T-helper 1 cell treated with Interleukin-12 subunit alpha and Interleukin-12 subunit beta and Interleukin-4 antibody, amounts not matched to agents 30 μg/mL and 1 μg/mL, for 36 hours (primary cell): ENCODE results near the gene RFPL2.
"Not testable (repeated sequence)": the region's sequence is repeated elsewhere in the genome, so short reads cannot be mapped to it uniquely, and the experiment has no call there.

ENCODE experiments used
- H3K27ac Mint-ChIP-seq: one replicate; pipeline ENCODE4 v1.8.0; 2021; ENCODE audit warnings: mild to moderate bottlenecking, mixed read lengths
- H3K27me3 Mint-ChIP-seq: one replicate; pipeline ENCODE4 v1.8.0; 2021; ENCODE audit warnings: low read depth, mixed read lengths
- H3K36me3 Mint-ChIP-seq: one replicate; pipeline ENCODE4 v1.8.0; 2021; ENCODE audit warnings: low read depth, mixed read lengths
- H3K4me1 Mint-ChIP-seq: one replicate; pipeline ENCODE4 v1.8.0; 2021; ENCODE audit warnings: low read depth, mixed read lengths
- H3K4me3 Mint-ChIP-seq: one replicate; pipeline ENCODE4 v1.8.0; 2021; ENCODE audit warnings: mild to moderate bottlenecking, moderate library complexity, mixed read lengths
- H3K9me3 Mint-ChIP-seq: one replicate; pipeline ENCODE4 v1.8.0; 2021; ENCODE audit warnings: mixed read lengths

The RFPL2 gene

DNA sequence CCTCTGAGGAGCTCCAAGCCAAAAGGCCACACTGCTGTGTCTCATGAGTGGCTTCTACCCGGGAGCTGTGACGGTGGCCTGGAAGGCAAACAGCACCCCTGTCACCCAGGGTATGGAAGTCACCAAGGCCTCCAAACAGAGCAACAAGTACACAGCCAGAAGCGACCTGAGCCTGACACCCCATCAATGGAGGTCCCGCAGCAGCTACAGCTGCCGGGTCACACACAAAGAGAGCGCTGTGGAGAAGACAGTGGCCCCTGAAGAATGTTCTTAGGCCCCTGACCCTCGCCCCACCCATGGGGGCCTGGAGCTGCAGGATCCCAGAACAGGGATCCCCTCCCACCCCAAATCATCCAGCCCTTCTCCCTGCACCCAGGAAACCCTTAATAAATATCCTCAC is 4.9 kb downstream of the RFPL2 start:
- Mint-ChIP-seq H3K4me1 (peaks cover 21% of the 10 kb centered on the region), H3K4me3 (no peak overlapping the region), H3K27ac (no peak overlapping the region), H3K36me3 (peaks cover 1% of the 10 kb centered on the region), H3K9me3 (no peaks in the 10 kb centered on the region), H3K27me3 (peaks cover 46% of the 10 kb centered on the region)

DNA sequence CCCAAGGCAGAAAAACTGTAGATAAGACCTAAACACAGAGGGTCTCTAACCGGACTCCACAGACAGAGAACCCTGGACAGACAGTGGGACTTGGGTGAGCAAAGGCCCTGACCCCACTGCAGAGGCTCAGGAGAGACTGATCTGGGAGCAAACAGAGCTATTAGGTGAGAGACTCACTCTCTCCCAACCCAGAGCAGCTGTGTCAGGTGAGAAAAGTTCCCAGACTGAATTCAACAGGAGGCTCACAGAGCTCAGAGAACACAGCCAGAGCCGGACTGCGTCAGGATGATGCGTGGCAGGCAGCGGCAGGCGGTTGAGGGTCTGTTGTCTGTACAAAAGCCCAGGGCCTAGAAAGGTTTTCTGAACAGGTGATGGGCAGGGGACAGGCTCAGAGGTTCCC is 5.5 kb downstream of the RFPL2 start:
- H3K27ac Mint-ChIP-seq: no peak overlapping the region
- H3K4me1 Mint-ChIP-seq: peaks cover 18% of the 10 kb centered on the region

DNA sequence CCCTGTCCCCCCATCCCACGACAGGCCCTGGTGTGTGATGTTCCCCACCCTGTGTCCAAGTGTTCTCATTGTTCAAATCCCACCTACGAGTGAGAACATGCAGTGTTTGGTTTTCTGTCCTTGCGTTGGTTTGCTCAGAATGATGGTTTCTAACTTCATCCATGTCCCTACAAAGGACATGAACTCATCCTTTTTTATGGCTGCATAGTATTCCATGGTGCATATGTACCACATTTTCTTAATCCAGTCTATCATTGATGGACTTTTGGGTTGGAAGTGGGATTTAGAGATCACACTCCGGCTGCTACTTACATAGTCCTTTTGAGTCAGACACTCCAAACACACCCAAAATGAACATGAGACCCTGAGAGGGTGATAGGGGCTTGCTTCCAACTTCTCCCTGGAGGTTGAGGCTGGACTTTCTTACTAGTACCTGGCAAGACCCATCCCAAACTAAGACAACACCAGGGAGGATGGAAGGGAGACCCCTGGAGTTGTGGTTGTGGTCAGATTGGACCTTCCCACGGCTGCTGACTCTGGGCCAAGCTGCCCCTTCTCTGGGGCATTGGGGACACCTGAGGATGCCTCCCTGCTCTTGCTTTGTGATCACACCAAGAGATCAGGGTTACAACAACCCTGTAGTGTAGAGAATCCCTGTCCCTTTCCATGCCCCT is 7.2 kb downstream of the RFPL2 start:
- not testable (repeated sequence) for H3K9me3 Mint-ChIP-seq, H3K36me3 Mint-ChIP-seq, H3K27ac Mint-ChIP-seq, H3K4me3 Mint-ChIP-seq
- peaks cover 13% of the 10 kb centered on the region for H3K4me1 Mint-ChIP-seq
- peaks cover 33% of the 10 kb centered on the region for H3K27me3 Mint-ChIP-seq

More for the DNA sequence above, 5.5 kb downstream of the RFPL2 start:
- H3K4me3 Mint-ChIP-seq: no peak overlapping the region
- no peaks in the 10 kb centered on the region for H3K9me3 Mint-ChIP-seq
- H3K27me3 Mint-ChIP-seq: peaks cover 44% of the 10 kb centered on the region
- H3K36me3 Mint-ChIP-seq: peaks cover 1% of the 10 kb centered on the region

- H3K36me3 Mint-ChIP-seq, H3K9me3 Mint-ChIP-seq, H3K27ac Mint-ChIP-seq, H3K4me1 Mint-ChIP-seq, H3K4me3 Mint-ChIP-seq: not testable (repeated sequence)
- peaks cover 28% of the 10 kb centered on the region for H3K27me3 Mint-ChIP-seq
Measured at GRCh38 chr22:32195900-32196299, 9.0 kb downstream of the RFPL2 start.

DNA sequence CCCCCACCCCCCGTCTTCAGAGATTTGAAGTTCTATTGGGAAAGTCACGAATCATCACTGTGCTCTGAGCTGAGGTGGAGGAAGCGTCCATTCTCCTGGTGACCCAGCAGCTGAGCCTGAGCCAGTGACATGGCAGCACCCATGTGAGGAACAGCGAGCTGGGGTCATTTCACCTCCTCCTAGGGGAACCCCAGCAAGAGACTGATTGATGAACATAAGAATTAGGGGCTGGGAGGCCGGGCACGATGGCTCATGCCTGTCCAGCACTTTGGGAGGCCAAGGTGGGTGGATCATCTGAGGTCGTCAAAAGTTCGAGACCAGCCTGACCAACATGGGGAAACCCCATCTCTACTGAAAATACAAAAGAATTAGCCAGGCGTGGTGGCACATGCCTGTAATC is 11.5 kb downstream of the RFPL2 start:
- not testable (repeated sequence) for H3K4me1 Mint-ChIP-seq, H3K4me3 Mint-ChIP-seq, H3K9me3 Mint-ChIP-seq, H3K27ac Mint-ChIP-seq, H3K36me3 Mint-ChIP-seq
- peaks cover 27% of the 10 kb centered on the region for H3K27me3 Mint-ChIP-seq

DNA sequence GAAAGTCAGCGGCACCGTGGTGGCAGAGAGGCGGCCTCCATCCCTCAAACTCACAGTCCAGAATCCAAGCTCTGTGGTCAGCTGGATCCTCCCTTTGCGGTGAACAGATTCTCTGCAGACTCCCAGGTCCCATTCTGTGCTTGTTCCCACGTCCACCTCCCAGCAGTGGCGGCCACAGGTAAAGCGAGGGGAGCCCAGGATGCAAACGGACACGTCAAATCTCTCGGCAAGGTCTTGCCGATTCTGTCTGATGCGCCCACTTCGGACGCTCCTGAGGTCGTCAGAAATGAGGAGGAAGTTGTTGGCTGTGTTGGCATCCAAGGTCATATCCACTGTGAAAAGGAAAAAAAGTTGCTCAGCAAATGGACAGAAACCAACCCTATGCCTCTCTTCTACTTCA is 13.9 kb downstream of the RFPL2 start:
- H3K27ac Mint-ChIP-seq, H3K9me3 Mint-ChIP-seq, H3K4me3 Mint-ChIP-seq, H3K4me1 Mint-ChIP-seq, H3K36me3 Mint-ChIP-seq: not testable (repeated sequence)
- peaks cover 26% of the 10 kb centered on the region for H3K27me3 Mint-ChIP-seq

- Mint-ChIP-seq H3K27ac (no peak overlapping the region), H3K4me1 (no peaks in the 10 kb centered on the region), H3K9me3 (no peaks in the 10 kb centered on the region), H3K27me3 (peaks cover 14% of the 10 kb centered on the region), H3K36me3 (no peaks in the 10 kb centered on the region), H3K4me3 (no peak overlapping the region)
Measured at GRCh38 chr22:32185821-32186220, 19.1 kb downstream of the RFPL2 start.

GRCh38 chr22:32183625-32184024 is 21.2 kb downstream of the RFPL2 start:
- H3K27ac Mint-ChIP-seq: no peak overlapping the region
- H3K4me3 Mint-ChIP-seq: no peak overlapping the region
- no peaks in the 10 kb centered on the region for H3K9me3 Mint-ChIP-seq
- no peaks in the 10 kb centered on the region for H3K4me1 Mint-ChIP-seq
- no peaks in the 10 kb centered on the region for H3K36me3 Mint-ChIP-seq
- H3K27me3 Mint-ChIP-seq: peaks cover 18% of the 10 kb centered on the region

GRCh38 chr22:32181043-32181442 is 23.8 kb downstream of the RFPL2 start:
- H3K27me3 Mint-ChIP-seq: peaks cover 24% of the 10 kb centered on the region
- no peak overlapping the region for H3K4me3 Mint-ChIP-seq
- H3K4me1 Mint-ChIP-seq: no peaks in the 10 kb centered on the region
- no peaks in the 10 kb centered on the region for H3K9me3 Mint-ChIP-seq
- no peaks in the 10 kb centered on the region for H3K36me3 Mint-ChIP-seq
- H3K27ac Mint-ChIP-seq: no peak overlapping the region

DNA sequence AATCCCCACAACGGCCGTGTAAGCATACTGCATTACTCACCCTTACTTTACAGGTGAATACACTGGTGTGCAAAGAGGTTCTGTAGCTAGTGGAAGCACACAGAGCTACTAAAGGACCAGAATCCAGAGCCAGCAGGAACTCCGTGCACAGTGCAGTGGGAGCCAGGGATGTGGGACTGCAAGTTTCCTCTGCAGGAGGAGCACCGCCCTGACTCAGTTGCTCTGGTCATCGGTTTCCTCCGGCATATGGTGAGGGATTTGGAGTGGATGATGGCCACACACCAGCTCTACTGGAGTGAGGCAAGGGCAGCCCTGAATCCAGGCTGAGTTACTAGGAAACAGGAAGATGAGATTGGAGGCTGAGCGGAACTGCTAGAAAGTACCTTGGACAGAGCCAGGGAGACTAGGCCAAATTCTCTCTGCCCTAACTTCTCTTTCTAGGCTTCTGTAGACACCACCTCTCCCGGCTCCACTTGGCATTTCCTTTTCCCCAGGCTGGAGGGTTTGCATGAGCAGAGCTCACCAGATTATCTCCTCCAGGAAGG is 27.6 kb downstream of the RFPL2 start:
- no peaks in the 10 kb centered on the region for H3K4me1 Mint-ChIP-seq
- no peaks in the 10 kb centered on the region for H3K36me3 Mint-ChIP-seq
- H3K4me3 Mint-ChIP-seq: no peak overlapping the region
- no peak overlapping the region for H3K27ac Mint-ChIP-seq
- no peaks in the 10 kb centered on the region for H3K9me3 Mint-ChIP-seq
- peaks cover 42% of the 10 kb centered on the region for H3K27me3 Mint-ChIP-seq

- H3K36me3 Mint-ChIP-seq: no peaks in the 10 kb centered on the region
- H3K4me3 Mint-ChIP-seq: no peak overlapping the region
- no peak overlapping the region for H3K27ac Mint-ChIP-seq
- peaks cover 42% of the 10 kb centered on the region for H3K27me3 Mint-ChIP-seq
- H3K9me3 Mint-ChIP-seq: no peaks in the 10 kb centered on the region
- no peaks in the 10 kb centered on the region for H3K4me1 Mint-ChIP-seq
Measured at GRCh38 chr22:32175683-32176644, 28.9 kb downstream of the RFPL2 start.

DNA sequence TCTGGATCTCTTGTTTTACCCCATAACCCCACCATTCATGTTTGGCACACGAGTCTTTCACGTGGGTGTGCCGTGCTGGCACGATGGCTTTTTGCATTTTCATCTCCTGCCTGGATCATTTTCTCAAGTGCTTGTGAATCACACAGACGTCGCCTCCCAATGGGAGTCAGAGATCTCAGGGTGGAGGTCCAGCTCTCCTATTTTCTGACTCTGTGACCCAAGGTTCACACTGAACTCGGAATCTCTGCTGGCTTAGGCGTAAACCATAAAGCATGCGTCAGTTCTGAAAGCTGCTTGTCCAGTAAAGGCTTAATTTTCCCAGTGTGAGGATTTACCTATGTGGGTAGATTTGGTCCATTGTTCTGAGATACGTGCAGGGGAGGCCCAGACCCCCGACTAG is 29.8 kb downstream of the RFPL2 start:
- Mint-ChIP-seq H3K4me1 (no peaks in the 10 kb centered on the region), H3K4me3 (no peak overlapping the region), H3K36me3 (no peaks in the 10 kb centered on the region), H3K9me3 (no peaks in the 10 kb centered on the region), H3K27ac (no peak overlapping the region), H3K27me3 (peaks cover 42% of the 10 kb centered on the region)

DNA sequence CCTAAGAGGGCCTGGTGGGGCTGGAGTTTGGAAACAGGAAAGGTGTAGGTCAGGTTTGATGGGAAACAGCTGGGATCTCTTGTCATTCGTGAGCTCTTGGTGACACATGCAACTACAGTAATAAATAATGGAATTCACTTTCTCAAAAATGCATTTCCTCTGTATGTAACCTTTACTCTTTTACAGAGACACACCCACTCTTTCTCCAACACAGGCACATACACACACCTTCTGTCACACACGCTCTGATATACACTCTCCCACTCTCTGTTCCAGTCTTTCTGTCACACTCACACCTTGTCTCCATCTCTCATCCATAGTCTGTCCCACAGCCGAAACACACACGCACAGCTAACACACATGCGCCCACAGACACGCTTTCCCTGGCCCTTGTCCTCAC is 39.2 kb downstream of the RFPL2 start:
- Mint-ChIP-seq H3K27me3 (peaks cover 15% of the 10 kb centered on the region), H3K27ac (no peak overlapping the region), H3K4me1 (peaks cover 7% of the 10 kb centered on the region), H3K4me3 (no peak overlapping the region), H3K9me3 (no peaks in the 10 kb centered on the region), H3K36me3 (peaks cover 2% of the 10 kb centered on the region)

DNA sequence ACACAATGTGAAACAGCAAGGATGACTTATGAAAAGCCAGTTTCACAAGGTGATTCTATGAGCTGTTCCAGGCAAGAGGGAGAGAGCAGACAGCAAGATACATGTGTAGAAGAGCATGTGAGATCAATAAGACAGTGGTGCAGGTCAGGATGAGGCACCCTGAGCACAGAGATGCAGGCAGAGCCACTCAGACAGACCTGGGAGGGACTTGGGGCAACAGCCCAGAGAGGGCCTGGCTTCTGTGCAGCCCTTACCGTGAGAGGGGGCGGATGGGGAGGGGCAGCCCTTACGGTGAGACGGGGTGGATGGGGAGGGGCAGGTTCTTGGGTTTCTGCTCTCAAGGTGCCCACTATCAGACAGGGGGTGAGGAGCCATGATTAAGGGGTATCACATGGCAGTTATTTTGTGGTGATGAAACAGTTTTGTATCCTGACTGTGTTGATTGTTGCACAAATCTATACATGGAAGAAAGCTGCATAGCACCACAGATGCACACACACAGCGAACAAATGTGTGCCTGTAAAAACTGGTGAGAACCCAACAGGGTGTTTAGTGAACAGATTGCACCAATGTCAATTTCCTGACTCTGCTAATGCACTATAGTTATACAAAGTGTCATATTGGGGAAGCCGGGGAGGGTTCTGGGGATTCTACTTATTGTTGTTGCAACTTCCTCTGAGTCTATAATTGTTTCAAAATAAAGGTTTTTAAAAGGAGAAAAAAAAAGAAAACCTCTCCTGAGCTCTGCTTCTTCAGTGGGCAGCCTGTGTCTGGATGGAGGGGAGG is 40.6 kb downstream of the RFPL2 start:
- Mint-ChIP-seq H3K4me3 (no peak overlapping the region), H3K36me3 (peaks cover 2% of the 10 kb centered on the region), H3K4me1 (peaks cover 7% of the 10 kb centered on the region), H3K9me3 (no peaks in the 10 kb centered on the region), H3K27ac (peak overlapping the region; percentile 42), H3K27me3 (peaks cover 15% of the 10 kb centered on the region)
